GM12875 (cell line): Measurements from ENCODE around the gene CTXN1.
"Not testable (repeated sequence)": the region's sequence is repeated elsewhere in the genome, so short reads cannot be mapped to it uniquely, and the experiment has no call there.

ENCODE experiments used
- H3K4me3 ChIP-seq: one replicate; pipeline ENCODE4 v1.5.1; 2011; ENCODE audit warnings: low read depth, low read length, control low read depth
- TF ChIP-seq, protein P1 (sequence below): IDR thresholded peaks from 2 replicates; pipeline ENCODE4 v1.5.1; 2011; ENCODE audit warnings: low read depth, mild to moderate bottlenecking, control low read depth, inconsistent platforms, low read length, moderate library complexity, borderline replicate concordance; ENCODE audit not compliant: insufficient read depth

CTXN1 gene

DNA sequence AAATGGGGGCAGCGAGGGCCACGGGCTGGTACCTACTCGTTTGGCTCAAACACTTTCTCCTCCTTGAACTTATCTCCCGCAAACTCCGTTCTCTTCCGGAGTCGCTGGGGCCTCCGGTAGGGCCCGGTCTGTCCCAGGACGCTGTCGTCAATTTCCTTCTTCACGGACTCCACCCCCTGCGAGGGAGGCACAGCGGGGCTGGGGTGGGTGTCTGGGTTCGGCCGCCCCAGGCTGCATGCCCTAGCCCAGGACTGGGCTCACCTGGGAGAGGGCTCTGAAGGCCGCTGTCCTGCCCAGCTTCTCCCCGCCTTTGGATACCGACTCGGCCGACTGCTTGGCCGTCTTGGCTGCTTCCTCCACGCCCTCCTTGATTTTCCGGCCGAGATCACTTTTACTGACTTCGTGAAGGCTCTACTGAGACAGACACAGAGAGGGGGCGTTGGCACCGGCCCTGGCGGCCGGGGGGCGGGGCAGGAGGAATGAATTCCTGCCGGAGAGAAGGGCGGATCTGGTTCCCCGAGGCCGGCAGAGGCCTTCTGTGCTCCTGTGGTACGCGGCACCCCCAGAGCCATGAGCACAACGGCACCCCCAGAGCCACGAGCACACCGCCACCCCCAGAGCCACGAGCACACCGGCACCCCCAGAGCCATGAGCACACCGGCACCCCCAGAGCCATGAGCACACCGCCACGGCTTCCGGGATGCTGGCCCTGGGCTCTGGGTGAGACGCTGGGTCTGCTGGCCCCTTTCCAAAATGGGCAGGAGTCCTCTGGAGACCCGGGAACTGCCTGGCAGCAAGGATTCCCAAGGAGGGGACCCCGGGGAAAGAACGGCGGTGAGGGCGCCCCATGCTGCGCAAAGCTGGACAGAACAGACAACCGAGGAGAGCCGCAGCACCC is 8.1 kb upstream of the CTXN1 start:
- no peak overlapping the region for H3K4me3 ChIP-seq
- TF ChIP-seq, protein P1, sequence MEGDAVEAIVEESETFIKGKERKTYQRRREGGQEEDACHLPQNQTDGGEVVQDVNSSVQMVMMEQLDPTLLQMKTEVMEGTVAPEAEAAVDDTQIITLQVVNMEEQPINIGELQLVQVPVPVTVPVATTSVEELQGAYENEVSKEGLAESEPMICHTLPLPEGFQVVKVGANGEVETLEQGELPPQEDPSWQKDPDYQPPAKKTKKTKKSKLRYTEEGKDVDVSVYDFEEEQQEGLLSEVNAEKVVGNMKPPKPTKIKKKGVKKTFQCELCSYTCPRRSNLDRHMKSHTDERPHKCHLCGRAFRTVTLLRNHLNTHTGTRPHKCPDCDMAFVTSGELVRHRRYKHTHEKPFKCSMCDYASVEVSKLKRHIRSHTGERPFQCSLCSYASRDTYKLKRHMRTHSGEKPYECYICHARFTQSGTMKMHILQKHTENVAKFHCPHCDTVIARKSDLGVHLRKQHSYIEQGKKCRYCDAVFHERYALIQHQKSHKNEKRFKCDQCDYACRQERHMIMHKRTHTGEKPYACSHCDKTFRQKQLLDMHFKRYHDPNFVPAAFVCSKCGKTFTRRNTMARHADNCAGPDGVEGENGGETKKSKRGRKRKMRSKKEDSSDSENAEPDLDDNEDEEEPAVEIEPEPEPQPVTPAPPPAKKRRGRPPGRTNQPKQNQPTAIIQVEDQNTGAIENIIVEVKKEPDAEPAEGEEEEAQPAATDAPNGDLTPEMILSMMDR, result no peak

DNA sequence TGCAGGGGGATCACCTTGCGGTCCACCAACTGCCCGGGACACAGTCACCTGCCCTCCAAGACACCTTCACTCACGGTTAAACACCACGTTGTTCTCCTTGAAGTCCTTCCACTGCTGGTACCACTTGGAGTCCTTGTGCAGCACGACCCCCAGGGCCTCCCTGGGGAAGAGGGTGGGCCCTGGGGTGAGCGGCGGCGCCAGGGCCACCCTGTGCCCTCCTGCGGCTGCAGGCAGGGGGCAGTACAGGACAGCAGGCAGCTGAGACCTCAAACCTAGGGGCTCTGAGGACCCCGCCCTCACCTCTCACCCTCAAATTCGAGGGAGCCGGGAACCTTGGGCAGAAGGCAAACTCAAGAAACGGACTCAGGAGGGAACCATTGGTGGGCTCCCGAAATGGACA is 7.5 kb upstream of the CTXN1 start:
- TF ChIP-seq, protein P1, result peak; percentile 39

DNA sequence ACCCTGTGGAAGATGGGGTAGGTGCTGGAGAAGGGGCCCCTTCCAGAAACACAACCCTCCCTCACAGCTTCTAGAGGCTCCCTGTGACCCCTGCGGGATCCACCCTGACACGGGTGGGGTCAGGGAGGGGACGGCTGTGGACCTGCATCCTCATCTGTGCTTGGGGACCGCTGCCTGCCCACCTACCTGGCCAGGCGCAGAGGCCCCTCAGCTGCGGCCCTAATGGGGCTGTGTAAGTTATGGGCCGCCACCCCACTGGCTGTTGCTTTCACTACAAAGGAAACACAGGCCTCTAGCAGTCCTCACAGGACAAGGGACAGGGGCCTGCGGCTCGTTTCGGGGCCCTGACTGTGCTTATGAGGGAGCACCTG is 7.0 kb upstream of the CTXN1 start:
- TF ChIP-seq, protein P1, result no peak

More for the DNA sequence above, 7.5 kb upstream of the CTXN1 start:
- no peak overlapping the region for H3K4me3 ChIP-seq

DNA sequence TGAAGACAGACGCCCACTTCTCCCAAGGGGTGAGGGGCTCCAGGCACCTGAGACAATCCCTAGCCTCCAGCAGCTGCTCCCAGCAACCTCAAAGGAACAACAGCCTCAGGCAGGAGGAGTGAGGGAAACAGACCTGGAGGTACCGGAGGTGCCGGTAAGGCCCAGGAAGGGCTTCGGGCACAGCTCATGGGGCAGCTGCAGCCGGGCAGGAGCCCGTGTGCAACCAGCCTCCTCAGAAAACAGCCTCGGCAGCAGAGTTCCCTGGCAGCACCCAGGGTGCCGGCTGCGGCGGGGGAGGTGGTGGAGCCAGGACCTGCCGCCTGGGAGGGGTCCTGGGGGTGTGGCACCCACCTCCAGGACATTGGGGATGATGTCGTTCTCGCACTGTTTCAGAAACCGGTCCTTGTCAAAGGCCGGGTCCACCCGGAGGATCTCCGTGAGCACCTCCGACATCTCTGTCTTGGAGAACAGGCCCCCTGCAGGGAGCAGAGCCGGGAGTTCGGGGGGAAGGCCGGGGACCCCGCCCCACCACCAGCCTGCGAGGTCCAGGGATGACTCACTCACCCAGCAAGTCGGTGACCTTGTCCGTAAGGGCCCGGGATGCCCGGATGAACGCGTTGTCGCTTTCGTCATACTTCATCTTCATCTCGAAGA is 6.5 kb upstream of the CTXN1 start:
- TF ChIP-seq, protein P1, result no peak

More for the DNA sequence above, 7.0 kb upstream of the CTXN1 start:
- no peak overlapping the region for H3K4me3 ChIP-seq

DNA sequence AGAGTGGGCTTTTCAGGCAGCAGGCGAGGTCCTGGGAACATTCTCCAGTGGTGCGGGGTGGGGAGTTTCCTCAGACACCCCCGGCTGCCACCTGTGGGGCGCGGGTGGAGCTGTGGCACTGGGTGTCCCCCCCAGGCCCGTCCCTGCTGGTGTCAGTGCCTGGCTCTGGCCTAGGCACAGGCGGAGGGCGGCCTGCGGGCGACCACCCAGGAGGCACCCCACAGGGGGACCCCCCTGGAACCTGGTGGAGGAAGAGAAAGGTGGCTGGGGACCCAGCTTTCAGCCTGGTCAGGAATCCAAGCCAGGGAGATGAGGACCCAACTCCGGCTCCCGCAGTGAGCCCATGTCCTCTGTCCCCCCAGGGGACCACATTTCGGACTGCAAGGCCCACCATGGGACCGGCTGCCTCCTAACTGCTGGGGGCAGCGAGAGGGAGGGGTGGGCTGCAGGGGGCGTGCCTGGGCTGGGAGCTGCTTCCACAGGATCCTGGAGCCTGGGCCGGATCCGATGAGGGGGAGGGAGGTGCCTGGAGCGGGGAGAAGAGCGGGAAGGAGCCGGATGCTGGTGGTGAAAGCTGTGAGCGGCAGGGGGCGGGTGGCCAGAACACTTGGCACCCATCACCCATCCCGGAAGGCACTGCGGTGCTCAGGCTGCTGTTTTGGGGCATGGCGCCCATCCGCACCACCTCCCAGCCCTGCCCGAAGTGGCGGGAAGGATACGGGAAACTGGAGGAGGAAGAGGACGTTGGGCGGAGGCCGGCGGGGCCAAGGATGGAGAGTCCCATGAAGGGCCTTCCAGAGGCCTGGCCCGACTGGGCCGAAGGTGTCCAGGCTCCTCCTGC is 5.5 kb upstream of the CTXN1 start:
- TF ChIP-seq, protein P1, result no peak
- H3K4me3 ChIP-seq, result no peak overlapping the region

More for the DNA sequence above, 6.5 kb upstream of the CTXN1 start:
- H3K4me3 ChIP-seq, result no peak overlapping the region

DNA sequence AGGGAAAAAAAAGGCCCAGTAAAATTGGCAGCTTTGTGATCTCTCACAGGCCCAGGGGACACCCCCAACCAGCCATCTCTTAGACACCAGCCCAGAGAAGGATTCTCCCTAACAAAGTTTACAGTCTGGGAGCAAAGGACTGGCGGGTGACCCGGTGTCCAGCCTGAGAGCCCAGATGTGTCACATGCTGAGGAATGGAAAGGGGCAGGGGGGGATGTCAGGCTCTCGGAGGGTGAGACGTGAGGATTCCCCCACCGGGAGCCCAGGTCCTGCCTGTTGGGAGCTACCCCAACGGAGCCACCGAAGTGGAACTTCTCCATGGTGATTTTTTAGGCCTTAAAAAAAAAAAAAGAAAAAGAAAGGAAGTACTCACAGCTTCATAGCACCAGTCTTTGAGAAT is 4.8 kb upstream of the CTXN1 start:
- H3K4me3 ChIP-seq, result no peak overlapping the region
- TF ChIP-seq, protein P1, result no peak

DNA sequence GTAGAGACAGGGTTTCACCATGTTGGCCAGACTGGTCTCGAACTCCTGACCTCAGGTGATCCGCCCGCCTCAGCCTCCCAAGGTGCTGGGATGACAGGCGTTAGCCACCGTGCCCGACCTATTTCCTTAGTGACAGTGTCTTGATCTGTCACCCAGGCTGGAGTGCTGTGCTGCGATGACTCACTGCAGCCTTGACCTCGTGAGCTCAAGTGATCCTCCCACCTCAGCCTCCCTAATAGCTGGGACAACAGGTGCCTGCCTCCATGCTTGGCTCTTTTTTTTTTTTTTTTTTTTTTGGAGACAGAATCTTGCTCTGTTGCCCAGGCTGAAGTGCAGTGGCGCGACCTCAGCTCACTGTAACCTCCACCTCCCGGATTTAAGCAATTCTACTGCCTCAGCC is 4.1 kb upstream of the CTXN1 start:
- not testable (repeated sequence) for H3K4me3 ChIP-seq
